C4-2B (cell line): ENCODE data around the gene BAZ1B.

Experiments used
- CTCF ChIP-seq: fragments of 450-650 bp; conservative IDR thresholded peaks from 2 replicates; pipeline ENCODE4 v1.5.1; 2017; ENCODE audit warnings: mild to moderate bottlenecking
- ZFX ChIP-seq: fragments of 450-650 bp; IDR thresholded peaks from 2 replicates; pipeline ENCODE4 v1.6.1; 2017

- TF ChIP-seq CTCF (no peak), ZFX (no peak)
These were observed 25.7 kb upstream of the BAZ1B start for GRCh38 chr7:73547841-73548240.
